Pancreas (tissue), 10 donors: ENCODE data around the gene PLA2G2C. TPM values are rescaled to one million over a fixed set of nuclear protein-coding genes. Genes with fewer than 3 reads are reported as not detected.
A peak's percentile ranks its signal among the peaks of the same experiment; 100 is the strongest.

Experiments
- ATAC-seq, 4 donors: fragments of 200-7000 bp; cut with Tn5 transposase; one replicate each; pipeline versions ENCODE4 v1.8.0 to v1.9.1; 2020; ENCODE audit warnings: mild to moderate bottlenecking in 4 of 4, moderate library complexity in 4 of 4
- DNase-seq, 6 donors: peaks; one replicate each; pipeline ENCODE4 v3.0.0-alpha.2; 2020
- FAIRE-seq: peaks from 2 replicates; lab custom pipeline; 2012; peaks lifted over from hg19 to GRCh38; lab: Jason Lieb, UNC
- H3K27ac ChIP-seq, 4 donors: fragments of 200-600 bp; sonication (generic); 1 replicate in 3 of 4; 2 replicates in 1 of 4; pipeline versions ENCODE4 v1.5.0 to v1.8.0; 2020
- H3K27me3 ChIP-seq, 4 donors: fragments of 200-600 bp; one replicate each; pipeline ENCODE4 v1.8.0; 2021
- H3K36me3 ChIP-seq, 3 donors: fragments of 200-600 bp; sonication (generic) in 1 of 3; one replicate each; pipeline versions ENCODE4 v1.5.0 to v1.8.0; 2020 to 2021
- H3K4me1 ChIP-seq, 3 donors: fragments of 200-600 bp; one replicate each; pipeline ENCODE4 v1.8.0; 2021
- H3K4me3 ChIP-seq, 4 donors: fragments of 200-600 bp; sonication (generic) in 2 of 4; one replicate each; pipeline versions ENCODE4 v1.5.0 to v1.8.0; 2020 to 2021
- H3K9me3 ChIP-seq, 4 donors: fragments of 200-600 bp; one replicate each; pipeline ENCODE4 v1.8.0; 2021
- CTCF ChIP-seq, 4 donors: fragments of 200-600 bp; sonication (generic) in 3 of 4; IDR thresholded peaks; one replicate each; pipeline versions ENCODE4 v1.5.0 to v1.8.0; 2021; ENCODE audit warnings: antibody characterized with exemption in 4 of 4
- WGBS, 2 donors: extraction: QIAGEN DNeasy Blood & Tissue Kit; methylation state at CpG; one replicate each; pipeline ENCODE4 v1.1.7; 2013; 5-methylcytosine and 5-hydroxymethylcytosine counted together
- intact Hi-C, 3 donors: fragments of 100-400 bp; cut with DNase I; formaldehyde crosslinking; loops; one replicate each; pipeline versions ENCODE4 v1.11.1 to v1.14.2; 2022
- polyA plus RNA-seq, 2 donors: library from polyadenylated mRNA; stranded (reverse); fragments of 200-250 nt; gene quantifications; one replicate each; pipeline ENCODE4 v1.2.3, GENCODE V29; 2013
- total RNA-seq, 6 donors: library from RNA; stranded (reverse); fragmentation: NEBNext Ultra II Directional in 4 of 6; extraction: Animal tissue kit (Norgen Biotek cat#: 25700) in 4 of 6; gene quantifications; one replicate each; pipeline versions ENCODE4 v1.2.1 to v1.2.4, GENCODE V29; 2021 to 2023
- donor health status: healthy with polysubstance abuse.
- donor health status: DM: no; HTN: no; CAD: no; lungs with moderate emphysema.
- donor health status: DM: no; HTN: no; CAD: no.
- donor health status: control.
- donor health status: control.
- donor health status: Bipolar disorder and iron deficiency.
- donor health status: DM: yes; HTN: yes; CAD: no.
- donor health status: DM: no; HTN: no; CAD: no.
- donor health status: DM: no; HTN: no; CAD: no.
- donor health status: DM: yes; HTN: yes; CAD: no.

The PLA2G2C gene
- total and polyA plus RNA-seq, 8 donors = not detected

GRCh38 chr1:20169932-20170331, 16.4 kb downstream of the PLA2G2C start:
- no peak for DNase-seq
- no peaks in the 10 kb centered on the region for H3K27me3 ChIP-seq
- no peaks in the 10 kb centered on the region for H3K4me1 ChIP-seq
- no peak for ATAC-seq
- no peaks in the 10 kb centered on the region for H3K9me3 ChIP-seq
- H3K4me3 ChIP-seq = no peak overlapping the region
- no peak overlapping the region for H3K27ac ChIP-seq
- intact Hi-C loops = no loop called here
- WGBS, 2 donors = 68 to 69% methylated on average over 5 of the region's 5 CpGs
- FAIRE-seq = no peak
- TF ChIP-seq CTCF (IDR thresholded peaks at IDR 0.05) = no peak
- no peaks in the 10 kb centered on the region for H3K36me3 ChIP-seq

GRCh38 chr1:20168564-20169491, 17.5 kb downstream of the PLA2G2C start:
- no peak for FAIRE-seq

GRCh38 chr1:20167126-20167525, 19.2 kb downstream of the PLA2G2C start:
- Histone ChIP-seq H3K36me3 (no peaks in the 10 kb centered on the region), H3K27me3 (no peaks in the 10 kb centered on the region), H3K4me1 (no peaks in the 10 kb centered on the region), H3K9me3 (no peaks in the 10 kb centered on the region), H3K27ac (no peak overlapping the region), H3K4me3 (no peak overlapping the region)
- intact Hi-C loops = no loop called here
- no peak for ATAC-seq
- WGBS, 2 donors = 72 to 74% methylated on average over 8 of the region's 8 CpGs
- no peak for FAIRE-seq
- no peak for DNase-seq
- no peak for TF ChIP-seq CTCF (IDR thresholded peaks at IDR 0.05)

More at GRCh38 chr1:20168564-20169491, 17.5 kb downstream of the PLA2G2C start:
- Histone ChIP-seq H3K4me1 (no peaks in the 10 kb centered on the region), H3K27ac (no peak overlapping the region), H3K9me3 (no peaks in the 10 kb centered on the region), H3K36me3 (no peaks in the 10 kb centered on the region), H3K27me3 (no peaks in the 10 kb centered on the region), H3K4me3 (no peak overlapping the region)
- intact Hi-C loops = no loop called here
- ATAC-seq (no peak), DNase-seq (no peak)
- WGBS, 2 donors = 74 to 80% methylated on average over 9 of the region's 9 CpGs
- TF ChIP-seq CTCF (IDR thresholded peaks at IDR 0.05) = no peak

GRCh38 chr1:20166051-20166450, 20.3 kb downstream of the PLA2G2C start:
- Histone ChIP-seq H3K36me3 (no peaks in the 10 kb centered on the region), H3K4me1 (no peaks in the 10 kb centered on the region), H3K4me3 (no peak overlapping the region), H3K27ac (no peak overlapping the region), H3K9me3 (no peaks in the 10 kb centered on the region), H3K27me3 (no peaks in the 10 kb centered on the region)
- FAIRE-seq (no peak), ATAC-seq (no peak), DNase-seq (no peak)
- intact Hi-C loops = no loop called here
- TF ChIP-seq CTCF (IDR thresholded peaks at IDR 0.05) = no peak
- WGBS, 2 donors = 53 to 62% methylated on average over 17 of the region's 17 CpGs

- WGBS, 2 donors = 77 to 78% methylated on average over 16 of the region's 16 CpGs
- Histone ChIP-seq H3K4me1 (no peaks in the 10 kb centered on the region), H3K4me3 (no peak overlapping the region), H3K27ac (no peak overlapping the region), H3K9me3 (no peaks in the 10 kb centered on the region), H3K27me3 (no peaks in the 10 kb centered on the region), H3K36me3 (no peaks in the 10 kb centered on the region)
- intact Hi-C loops = no loop called here
- no peak for DNase-seq
- FAIRE-seq = no peak
- TF ChIP-seq CTCF (IDR thresholded peaks at IDR 0.05) = no peak
- ATAC-seq = peak in 2 of 4 donors; percentile 15 to 25
These were observed 20.8 kb downstream of the PLA2G2C start for GRCh38 chr1:20165522-20165951.
